Ishikawa (cell line): ENCODE data around the gene RPS6KB1.
A peak's percentile ranks its signal among the peaks of the same experiment; 100 is the strongest.

Experiments used
- CEBPB ChIP-seq: IDR thresholded peaks from 2 replicates; pipeline ENCODE4 v1.6.1; 2012
- NFIC ChIP-seq: IDR thresholded peaks from 2 replicates; pipeline ENCODE4 v1.6.1; 2012

RPS6KB1 gene

GRCh38 chr17:59972778-59973177 lies 79.9 kb downstream of the RPS6KB1 start:
- TF ChIP-seq NFIC (0 out of 2 replicates have a peak, but pooled peaks have one; percentile 10), CEBPB (no peak)
